SK-N-SH treated with all-trans-retinoic acid at 6 μM for 48 hours (cell line): ENCODE results near the gene LANCL1.

Experiments used
- TSHZ2 ChIP-seq: fragments of 250-450 bp; sonication (Bioruptor Pico); IDR thresholded peaks from 2 replicates; pipeline ENCODE4 v1.5.0; 2020; ENCODE audit warnings: mild to moderate bottlenecking, moderate library complexity
- ZC3H10 ChIP-seq: fragments of 250-450 bp; sonication (Bioruptor Pico); IDR thresholded peaks from 2 replicates; pipeline ENCODE4 v1.5.1; 2021; ENCODE audit warnings: mild to moderate bottlenecking, moderate library complexity

GRCh38 chr2:210478661-210479060 lies 2.1 kb upstream of the LANCL1 start:
- TF ChIP-seq ZC3H10 (CRISPR knock-in tag) (no peak), TSHZ2 (CRISPR knock-in tag) (no peak)
